GM20000 (cell line): Measurements from ENCODE around the gene DLG4.

Experiments used
- DNase-seq: peaks from one replicate; pipeline ENCODE4 v3.0.0; 2012; ENCODE audit warnings: low spot score
- CTCF ChIP-seq: IDR thresholded peaks from 2 replicates; pipeline ENCODE4 v1.5.1; 2012; ENCODE audit warnings: mild to moderate bottlenecking, control low read depth; ENCODE audit errors: extremely low read depth, missing control alignments

Gene DLG4

GRCh38 chr17:7220593-7221277 lies 1.1 kb upstream of the DLG4 start:
- peak; percentile 73 for DNase-seq
- TF ChIP-seq CTCF = peak; percentile 50

GRCh38 chr17:7219229-7219811 lies 316 bp downstream of the DLG4 start:
- no peak for TF ChIP-seq CTCF
- no peak for DNase-seq

GRCh38 chr17:7218758-7219157 lies 878 bp downstream of the DLG4 start:
- DNase-seq = no peak
- TF ChIP-seq CTCF = no peak

GRCh38 chr17:7218166-7218565 lies 1.5 kb downstream of the DLG4 start:
- no peak for DNase-seq
- TF ChIP-seq CTCF = no peak

GRCh38 chr17:7217113-7217987 lies 2.3 kb downstream of the DLG4 start:
- peak; percentile 46 for DNase-seq
- no peak for TF ChIP-seq CTCF

GRCh38 chr17:7216242-7217112 lies 3.2 kb downstream of the DLG4 start:
- no peak for DNase-seq
- TF ChIP-seq CTCF = no peak
